HG03103 (cell line): ENCODE data around the gene ARHGEF40.

ENCODE experiments used
- ATAC-seq: cut with Tn5 transposase; IDR thresholded peaks from one replicate; pipeline ENCODE4 v1.9.1; 2021; ENCODE audit warnings: low read depth; ENCODE audit not compliant: unreplicated experiment

The ARHGEF40 gene

DNA sequence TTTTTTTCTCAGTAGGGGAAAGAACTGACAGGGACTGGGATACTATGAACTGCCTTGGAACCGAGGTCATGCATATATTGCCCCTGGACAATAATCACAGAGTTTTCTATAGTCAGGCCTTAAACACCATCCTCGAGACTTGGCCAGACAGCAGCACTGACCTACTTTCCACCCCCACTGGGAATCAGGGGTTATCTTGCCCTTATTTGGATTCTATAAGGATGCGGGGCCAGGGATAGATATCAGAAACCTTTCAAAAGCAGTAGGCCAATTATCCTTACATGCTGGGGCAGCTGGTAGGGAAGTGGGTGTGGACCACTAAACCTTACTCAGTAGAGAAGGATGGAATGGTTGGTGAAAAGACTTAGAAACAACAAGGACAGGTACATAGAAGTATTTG is 26.3 kb downstream of the ARHGEF40 start:
- ATAC-seq: no peak

DNA sequence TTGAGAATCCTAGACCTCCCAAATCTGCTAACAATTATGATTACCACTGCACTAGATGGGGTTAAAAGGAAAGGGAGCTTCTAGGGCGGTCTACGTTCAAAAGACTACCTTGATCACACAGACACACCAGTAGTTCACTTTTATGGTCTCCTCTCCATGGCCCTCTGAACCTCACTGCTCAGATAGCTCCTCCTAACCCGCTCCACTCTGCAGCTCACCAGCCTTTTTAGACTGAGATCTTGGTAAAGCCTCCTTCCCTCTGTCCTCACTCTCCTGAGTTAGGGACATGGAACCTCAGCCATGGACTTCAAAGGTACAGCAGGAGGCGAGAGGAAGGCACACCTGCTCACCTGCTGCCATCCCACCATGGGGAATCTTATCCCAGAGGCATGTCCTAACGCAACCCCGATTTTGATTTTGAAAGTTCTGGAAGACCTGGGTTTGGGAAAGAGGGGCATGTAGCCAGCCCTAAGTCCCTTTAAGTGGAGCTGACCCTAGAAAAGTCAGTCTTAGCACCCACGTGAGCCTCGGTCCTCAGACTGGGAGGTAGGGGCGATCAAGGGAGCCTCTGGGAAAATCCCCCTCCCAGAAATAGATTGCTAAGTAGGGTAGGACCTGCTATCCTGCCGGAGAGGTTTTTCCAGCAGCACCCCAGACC is 27.0 kb downstream of the ARHGEF40 start:
- ATAC-seq: no peak

DNA sequence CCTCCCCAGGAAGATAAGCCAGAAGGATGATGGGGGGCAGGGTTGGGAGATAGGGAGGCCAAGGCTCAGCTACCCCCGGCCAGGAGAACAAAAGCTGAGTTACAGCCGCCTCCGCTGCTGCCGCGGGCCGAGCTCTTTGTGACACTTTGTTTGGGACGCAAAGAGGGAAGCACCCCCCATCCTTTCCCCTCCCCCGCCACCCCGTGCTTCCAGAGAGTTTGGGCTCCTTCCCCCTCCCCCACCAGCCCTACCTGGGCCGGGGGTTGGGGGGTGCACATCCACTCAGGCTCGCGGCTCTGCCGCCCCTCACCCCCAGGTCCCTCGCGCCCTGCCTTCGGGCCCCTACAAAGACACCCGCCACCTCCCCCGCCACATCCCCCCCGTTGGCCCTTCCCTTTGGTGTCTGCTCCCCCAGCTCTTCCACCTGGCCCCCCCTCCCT is 27.6 kb downstream of the ARHGEF40 start:
- ATAC-seq: no peak

DNA sequence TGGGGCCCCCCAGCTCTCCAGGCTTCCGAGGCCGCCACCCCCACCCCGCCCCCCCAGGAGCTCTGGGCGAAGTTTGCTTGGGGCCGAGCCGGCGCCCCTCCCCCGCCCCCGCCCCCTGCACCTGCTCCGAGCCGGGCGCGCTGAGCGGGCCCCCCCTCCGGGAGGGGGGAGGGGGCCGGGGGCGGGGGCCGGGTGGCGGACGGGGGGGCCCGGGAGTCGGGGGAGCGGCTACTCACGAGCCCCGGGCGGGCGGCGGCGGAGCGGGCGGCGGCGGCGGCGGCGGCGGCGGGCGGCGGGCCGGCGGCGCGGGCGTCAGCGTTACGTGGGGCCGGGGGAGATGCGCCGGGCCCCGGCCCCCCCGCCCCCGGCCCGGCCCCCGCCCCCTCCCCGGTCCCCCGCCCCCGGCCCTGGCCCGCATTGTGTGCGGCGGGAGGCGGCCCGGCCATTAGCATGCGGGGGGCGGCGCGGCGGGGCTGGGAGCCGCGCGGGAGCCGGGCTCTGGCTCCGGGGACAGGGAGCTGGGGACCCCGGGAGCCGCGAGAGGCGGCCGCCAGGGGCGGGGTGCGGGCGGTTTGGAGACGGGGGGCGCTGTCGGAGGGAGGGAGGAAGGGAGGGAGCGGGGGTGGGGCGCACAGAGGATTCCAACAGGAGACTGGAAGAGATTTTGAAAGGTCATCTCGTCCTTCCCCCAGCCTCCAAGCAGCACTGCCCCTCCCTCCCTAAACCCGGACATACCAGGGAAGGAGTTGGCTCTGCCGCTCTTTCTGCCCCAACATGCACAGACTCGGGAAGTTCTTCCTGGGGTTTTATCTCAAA is 28.2 kb downstream of the ARHGEF40 start, which contains the start of gene ZNF219:
TSS of gene ZNF219 (minus strand) at position 580 of the 816 bp plus-strand sequence. CDS start 5,064 bp downstream, outside the sequence.
- no peak for ATAC-seq

DNA sequence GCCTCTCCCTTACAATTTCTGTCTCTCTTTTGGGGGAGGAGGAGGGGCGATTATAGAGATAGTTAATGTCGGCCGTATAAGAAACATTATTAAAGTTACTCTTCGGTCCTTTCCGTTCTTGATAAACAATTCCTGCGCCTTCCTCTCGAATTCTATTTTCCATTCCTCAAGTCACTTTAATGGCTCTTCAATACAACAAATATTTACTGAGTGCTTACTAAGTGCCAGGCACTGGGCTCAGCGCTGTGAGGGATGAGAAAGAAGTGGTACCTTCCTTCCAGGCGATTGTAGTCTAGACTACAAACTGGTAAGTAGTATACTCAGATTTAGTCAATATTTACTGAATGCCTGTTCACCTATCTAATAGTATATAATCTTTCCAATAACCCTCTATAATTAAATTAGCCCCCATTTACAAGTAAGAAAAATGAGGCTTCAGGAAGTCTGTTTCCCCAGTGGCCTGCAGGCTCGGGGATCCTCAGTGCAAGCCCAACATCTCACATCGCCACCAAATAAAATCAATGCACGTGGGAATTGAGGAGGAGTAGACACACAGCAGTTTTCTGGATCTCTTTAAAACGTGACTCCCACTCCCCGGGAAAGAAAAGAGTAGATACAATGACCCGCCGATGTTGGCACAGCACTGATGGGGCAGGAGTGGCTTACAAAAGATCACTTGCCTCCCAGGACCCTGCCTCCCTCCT is 28.9 kb downstream of the ARHGEF40 start:
- ATAC-seq: no peak

DNA sequence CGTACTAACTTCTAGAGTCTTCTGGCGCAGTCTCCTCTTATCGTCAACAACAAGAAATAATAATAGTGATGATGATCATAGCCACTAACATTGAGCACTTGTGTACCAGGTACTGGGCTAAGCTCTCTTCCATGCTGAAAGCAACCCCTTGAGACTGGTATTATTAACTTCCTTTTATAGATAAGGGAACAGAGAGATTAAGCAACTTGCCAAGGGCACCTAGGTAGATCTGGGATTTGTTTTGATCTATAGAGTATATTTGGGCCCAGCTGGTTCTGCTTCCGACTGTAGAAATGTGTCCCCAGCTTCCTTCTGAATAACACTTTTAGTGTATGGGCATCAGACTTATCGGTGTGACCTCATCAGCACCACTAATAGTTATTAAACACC is 29.5 kb downstream of the ARHGEF40 start:
- no peak for ATAC-seq

DNA sequence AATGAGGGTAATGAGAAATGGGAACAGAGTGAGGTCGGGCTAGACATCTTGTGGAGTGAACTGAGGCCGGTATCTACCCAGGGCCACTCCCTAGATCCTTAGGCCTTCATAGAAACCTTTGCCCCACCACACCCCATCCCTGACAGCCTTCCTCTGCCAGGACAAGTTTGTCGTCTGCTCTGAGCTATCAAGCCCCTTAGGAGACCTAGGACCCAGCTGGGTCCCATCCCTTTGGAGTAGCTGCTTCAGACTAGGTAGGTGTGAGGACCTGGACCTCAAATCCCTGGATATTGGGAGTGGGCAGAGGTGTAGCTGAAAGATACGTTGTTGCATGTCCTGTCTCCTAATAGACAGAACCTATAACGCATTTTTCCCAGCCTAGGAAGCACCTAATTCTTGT is 30.8 kb downstream of the ARHGEF40 start, which contains the start of gene TMEM253:
TSS of gene TMEM253 (plus strand) at position 136 of the 400 bp plus-strand sequence. CDS start 278 bp downstream, outside the sequence.
- ATAC-seq: no peak

DNA sequence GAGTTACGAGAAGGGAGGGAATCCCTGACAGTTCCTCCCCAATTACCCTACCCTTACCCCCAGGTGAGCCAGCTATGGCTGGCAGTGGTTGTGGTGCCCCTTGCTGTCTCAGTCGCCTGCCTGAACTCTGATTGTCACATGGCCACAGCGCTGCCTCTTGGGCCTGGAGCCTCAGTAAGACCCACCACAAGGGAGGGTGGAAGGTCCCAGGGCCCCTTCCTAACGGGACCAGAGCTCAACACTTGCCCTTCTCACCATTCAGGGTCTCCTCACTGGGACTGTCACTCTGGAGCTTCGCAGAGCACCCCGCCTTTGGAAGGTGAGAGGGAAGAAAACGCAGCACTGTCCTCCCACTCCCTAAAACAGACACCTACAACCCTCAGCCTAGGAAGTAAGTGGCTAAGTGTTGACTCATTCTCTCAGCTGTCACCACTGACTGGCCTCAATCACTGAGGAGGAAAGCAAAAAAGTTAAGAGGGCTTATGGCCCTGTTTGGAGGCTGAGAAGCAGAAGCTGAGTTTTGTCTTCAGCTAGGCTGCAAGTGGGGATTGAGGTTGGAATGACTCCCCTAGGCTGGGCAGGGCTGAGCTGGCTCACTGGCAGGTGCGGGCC is 31.8 kb downstream of the ARHGEF40 start:
- ATAC-seq: no peak

DNA sequence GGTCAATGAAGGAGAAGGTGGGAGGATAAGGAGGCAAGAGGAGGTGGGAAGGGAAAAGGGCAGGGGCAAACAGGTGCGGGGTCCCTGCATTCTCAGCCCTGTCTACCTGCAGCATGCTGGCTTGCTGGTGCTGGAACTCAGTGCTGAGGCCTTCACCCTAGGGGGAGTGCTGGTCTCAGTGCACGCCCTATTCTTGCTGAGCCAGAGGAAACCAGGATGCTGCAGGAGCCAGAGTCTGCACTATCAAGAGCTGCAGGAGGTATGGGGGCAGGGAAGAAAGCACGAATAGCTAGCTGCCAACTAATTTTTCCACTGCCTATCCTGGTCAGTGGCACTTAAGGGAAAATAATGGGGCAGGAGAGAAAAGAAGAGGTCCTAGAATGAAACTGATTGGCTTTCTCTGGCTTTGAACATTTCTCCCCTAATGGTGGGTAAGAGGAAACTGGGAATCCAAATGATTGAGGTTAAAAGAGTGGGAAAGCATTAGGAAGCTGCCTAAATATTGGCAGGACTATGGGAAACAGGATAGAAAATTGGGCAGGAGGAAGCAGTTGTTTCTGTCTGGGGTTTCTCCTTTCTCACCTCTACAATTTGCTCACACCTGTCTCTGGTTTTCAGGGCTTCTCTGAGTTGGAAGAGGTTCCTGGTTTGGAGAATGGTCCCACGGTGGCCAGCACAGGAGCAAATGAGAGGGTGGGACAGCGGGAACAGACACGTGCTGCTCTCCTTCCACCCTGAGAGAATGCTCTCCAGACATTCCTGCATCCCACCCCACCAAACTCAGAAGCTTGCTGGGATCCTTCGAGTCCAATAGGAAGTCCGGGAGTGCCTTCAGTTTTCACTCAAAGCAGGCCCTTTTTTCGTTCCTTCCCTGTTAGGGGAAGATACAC is 32.7 kb downstream of the ARHGEF40 start:
- no peak for ATAC-seq

DNA sequence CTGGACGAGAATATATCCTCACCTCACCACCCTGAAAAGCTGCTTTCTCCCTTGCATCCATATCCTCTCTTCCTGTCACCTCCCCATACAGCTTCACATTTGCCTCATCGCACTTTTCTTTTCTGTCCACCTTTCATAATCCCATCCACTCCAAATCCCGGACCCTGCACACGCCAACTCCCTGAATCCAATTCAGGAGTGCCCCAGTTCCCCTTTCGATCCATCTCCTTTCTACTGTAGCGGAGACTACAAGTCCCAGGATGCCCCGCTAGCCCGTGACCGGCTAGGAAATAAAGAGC is 33.3 kb downstream of the ARHGEF40 start:
- no peak for ATAC-seq

DNA sequence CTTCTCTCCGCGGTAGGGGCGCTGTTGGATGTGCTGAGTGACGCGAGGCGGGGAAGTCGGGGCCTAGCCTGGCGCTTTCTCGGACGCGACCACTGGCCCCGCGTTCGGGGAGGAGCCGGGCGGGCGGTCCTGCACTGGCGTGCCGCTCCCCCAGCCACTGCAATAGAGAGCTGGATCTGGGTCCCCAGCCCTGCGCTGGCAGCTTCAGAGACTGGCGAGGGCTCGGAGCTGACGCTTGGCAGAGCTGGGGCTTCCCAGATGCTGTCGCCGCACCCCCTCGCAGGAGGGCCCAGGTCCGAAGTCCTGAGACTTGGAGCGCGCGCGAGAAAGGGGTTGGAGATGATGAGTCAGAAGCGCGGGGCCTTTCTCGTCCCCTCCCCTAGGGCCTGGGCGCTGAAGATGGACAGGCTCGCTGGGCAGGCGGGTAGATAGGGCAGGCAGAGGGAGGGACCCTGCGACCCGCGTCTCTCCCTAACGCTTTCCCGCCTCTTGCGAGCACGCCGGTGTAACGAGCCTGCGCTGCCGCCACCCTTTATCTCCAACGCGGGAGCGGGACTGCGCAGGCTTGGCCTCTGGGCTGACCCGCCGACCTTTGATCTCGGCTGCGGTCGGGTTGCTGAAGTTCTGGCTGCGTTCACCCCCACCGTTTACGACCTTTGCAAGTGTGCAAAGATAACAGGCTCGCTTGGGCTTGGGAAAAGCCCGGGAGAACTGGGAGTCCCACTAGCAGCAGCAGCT is 33.8 kb downstream of the ARHGEF40 start:
- peak; percentile 82 for ATAC-seq

DNA sequence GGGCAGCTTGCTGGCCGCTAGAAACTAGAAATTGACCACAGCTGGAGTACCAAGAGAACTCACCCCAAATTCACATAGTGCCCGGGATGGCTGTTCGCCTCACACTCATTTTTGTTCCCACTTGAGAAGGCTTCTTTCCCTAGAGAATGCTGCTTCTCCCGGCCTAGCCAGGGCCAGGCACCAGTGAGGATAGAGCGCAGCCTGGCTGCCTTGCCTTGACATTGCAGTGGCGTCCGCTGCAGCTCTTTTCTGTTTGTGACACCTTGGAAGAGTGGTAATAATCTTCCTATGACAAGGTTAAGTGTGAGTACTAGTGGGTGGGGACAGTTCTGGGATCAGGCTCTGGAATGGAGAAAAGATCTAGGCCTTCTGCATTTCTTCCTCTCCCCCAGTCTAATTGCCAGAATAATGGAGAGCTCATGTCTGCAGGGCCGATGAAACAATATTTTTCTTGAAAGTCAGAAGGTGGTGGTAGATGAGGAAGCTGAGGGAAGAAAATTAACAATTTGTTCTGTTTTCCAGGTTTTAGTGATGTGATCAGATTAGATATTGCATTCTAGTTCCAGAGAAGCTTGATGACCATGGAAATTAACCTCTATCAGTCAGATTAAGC is 34.5 kb downstream of the ARHGEF40 start:
- ATAC-seq: peak; percentile 35

DNA sequence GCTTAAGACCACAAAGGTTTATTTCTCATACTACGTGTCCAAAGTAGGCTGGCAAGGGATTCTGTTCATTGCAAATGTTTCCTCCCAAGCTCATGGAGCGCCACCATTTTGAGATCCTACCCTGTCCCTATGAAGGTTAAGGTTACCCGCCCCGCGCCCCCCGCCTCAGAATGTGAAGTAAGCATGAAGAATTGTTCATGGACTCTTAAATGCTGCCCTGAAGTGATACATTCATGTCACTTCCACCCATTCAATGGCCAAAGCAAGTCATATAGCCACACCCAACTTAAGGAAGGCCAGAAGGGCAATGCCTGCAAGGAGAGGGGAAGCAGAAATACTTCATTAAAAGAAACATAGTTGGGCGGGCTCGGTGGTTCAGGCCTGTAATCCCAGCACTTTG is 35.0 kb downstream of the ARHGEF40 start:
- ATAC-seq: no peak

DNA sequence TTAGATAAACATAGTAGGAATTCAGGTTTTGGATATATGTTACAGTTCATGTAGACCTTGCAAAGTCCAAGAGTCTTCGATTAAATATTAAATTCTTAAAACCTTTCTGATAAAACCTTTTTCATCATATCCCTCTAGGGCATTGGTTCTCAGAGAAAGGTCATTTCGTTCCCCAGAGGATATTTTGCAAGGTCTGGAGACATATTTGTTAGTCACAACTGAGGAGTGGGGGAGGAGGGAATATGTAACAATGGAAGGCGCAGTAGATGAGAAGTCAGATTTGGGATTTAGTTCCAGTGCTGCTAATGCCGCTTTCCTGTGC is 36.0 kb downstream of the ARHGEF40 start:
- ATAC-seq: no peak

DNA sequence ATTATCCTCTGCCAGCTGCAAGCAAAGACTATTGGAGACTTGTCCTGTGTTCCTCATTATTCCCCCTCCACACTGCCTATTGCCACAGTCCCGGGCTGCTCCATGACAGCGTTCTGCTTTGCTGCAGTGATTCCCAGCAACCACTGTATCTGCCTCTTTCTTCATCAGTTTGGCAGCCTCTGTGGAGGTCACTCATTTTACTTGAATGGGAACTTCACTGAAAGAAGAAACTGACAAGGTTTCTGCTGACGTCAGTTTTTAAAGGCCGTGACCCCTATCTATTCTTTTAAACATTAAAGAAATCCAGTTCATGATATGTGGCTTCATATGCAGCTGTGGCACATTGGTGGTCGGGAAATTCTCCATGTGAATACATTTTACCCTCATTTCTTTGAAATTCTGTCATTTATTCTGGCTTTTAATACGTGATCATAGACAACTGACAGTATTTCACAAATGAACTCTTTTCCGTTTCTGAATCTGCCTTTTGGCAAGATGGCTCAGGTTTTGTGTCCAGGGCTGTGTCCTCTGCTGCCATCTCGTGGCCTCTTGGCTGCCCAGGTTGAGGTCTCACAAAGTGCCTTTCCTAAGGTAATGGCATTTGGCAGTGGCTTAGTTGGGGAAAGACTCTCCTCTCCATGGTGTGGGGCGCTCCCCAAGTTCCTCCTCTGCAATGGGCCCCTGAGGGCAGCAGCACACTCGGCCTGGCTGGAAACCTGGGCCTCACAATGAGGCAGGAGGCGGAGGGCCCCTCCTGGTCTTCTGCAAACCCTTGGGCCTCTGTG is 36.6 kb downstream of the ARHGEF40 start:
- no peak for ATAC-seq

DNA sequence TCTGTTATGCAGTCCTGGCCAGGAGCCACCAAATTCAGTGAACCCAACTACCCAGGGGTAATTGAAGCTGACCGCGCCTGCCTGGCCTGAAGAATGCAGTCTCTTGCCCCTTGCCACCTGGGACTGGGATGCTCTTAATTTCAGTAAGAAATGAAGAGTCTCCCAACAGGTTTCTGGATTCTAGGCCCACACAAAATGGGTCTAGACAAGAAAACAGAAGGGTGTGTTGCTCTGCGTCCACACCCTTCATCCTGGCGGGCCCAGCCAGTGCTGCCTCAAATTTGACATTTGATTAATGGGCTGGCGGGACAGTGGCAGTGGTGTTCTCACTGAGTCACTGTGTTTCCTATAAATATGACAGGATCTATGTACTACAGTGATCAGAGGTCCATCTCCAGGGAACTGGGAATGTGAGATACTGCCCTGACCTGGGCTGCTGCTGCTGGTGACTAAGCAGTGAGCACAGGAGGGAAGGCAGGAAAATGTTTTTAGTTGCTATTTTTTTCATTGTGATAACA is 37.2 kb downstream of the ARHGEF40 start:
- ATAC-seq: no peak

DNA sequence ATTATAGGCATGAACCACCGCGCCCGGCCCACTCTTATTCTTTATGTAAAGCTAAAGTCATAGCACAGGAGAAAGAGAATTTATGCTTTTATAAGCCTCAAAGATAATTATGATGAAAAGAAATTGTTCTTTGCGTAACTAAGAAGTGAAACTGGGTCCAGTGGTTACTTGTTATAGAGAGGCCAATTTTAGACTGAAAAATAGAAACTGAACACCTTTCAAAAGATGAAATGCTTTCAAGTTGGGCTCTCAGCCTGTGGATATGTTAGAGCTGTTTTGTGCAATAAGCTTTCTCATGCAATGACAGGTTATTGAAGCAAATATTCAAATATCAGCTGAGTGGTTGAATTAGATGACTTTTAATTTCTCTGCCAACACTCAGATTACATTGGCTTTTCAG is 38.7 kb downstream of the ARHGEF40 start:
- ATAC-seq: no peak
